AG10803 (cell line): ENCODE measurements around the gene PRL.
A peak's percentile ranks its signal among the peaks of the same experiment; 100 is the strongest.

ENCODE experiments used
- DNase-seq: peaks from one replicate; pipeline ENCODE4 v3.0.0; 2010; ENCODE audit warnings: low read depth
- H3K4me3 ChIP-seq: 2 replicates; pipeline ENCODE4 v1.5.1; 2011; ENCODE audit warnings: mild to moderate bottlenecking, low read length, control low read depth
- TF ChIP-seq, protein P1 (sequence below): conservative IDR thresholded peaks from 2 replicates; pipeline ENCODE4 v1.5.1; 2011; ENCODE audit warnings: mild to moderate bottlenecking, low read length, control low read depth, inconsistent platforms

PRL gene

GRCh38 chr6:22279427-22279826 is 17.4 kb downstream of the PRL start:
- no peak overlapping the region for H3K4me3 ChIP-seq
- TF ChIP-seq, protein P1, sequence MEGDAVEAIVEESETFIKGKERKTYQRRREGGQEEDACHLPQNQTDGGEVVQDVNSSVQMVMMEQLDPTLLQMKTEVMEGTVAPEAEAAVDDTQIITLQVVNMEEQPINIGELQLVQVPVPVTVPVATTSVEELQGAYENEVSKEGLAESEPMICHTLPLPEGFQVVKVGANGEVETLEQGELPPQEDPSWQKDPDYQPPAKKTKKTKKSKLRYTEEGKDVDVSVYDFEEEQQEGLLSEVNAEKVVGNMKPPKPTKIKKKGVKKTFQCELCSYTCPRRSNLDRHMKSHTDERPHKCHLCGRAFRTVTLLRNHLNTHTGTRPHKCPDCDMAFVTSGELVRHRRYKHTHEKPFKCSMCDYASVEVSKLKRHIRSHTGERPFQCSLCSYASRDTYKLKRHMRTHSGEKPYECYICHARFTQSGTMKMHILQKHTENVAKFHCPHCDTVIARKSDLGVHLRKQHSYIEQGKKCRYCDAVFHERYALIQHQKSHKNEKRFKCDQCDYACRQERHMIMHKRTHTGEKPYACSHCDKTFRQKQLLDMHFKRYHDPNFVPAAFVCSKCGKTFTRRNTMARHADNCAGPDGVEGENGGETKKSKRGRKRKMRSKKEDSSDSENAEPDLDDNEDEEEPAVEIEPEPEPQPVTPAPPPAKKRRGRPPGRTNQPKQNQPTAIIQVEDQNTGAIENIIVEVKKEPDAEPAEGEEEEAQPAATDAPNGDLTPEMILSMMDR = no peak
- no peak for DNase-seq

DNA sequence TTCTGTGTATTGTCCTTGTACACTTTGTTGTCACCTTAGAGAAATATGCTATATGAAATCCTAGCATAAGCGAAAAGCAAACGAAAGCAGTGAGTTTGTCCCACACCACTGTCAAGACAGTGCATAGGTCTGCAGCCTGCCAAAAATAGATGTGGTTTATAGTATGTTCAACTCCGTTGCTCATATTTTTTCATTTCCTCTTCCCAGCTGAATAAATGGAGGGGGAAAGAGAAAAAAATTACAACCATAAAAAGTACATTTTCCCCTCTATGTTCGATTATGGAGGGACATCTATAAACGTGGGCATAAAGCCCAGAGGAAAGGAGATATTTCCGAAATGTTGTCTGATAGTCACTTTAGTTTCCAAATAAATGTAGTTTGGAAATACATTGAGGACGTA is 25.8 kb downstream of the PRL start:
- TF ChIP-seq, protein P1 = no peak
- DNase-seq = no peak
- H3K4me3 ChIP-seq = no peak overlapping the region

DNA sequence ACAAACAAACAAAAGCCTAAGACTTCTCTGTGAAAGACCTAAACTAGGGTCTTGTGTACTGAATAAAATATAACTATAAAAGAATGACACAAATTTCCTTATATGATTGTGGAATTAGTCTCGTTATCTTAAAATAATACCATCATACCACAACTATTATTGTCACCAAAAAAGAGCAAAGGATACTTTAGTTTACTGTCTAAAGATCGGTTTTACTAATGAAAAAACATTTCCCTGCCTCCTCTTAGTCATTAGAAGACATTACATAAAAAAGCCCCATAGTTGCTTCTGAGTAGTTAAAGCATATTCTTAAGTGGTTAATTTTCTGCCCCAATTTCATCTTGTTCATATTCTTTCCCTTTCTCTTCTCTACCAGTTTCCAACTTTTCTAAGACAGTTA is 33.1 kb downstream of the PRL start:
- TF ChIP-seq, protein P1 = no peak
- H3K4me3 ChIP-seq = no peak overlapping the region
- no peak for DNase-seq

DNA sequence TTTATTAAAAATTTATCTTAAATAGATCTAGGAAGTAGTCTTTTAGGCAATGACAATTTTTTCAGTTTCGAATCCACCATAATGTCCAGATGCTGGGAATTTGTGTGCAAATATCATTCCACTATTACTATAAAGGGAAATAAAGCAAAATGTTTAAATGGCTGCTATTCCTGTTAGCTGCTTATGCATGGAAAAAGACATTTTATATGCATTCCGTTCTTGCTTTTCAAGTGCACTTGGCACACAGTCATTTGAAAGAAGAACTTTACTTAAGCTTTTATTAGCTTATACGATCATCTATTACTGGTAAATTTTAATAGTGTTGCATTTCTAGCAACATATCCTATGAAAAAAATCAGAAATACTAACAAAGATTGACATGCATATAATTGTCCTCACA is 42.0 kb downstream of the PRL start:
- TF ChIP-seq, protein P1 = no peak
- no peak for DNase-seq
- H3K4me3 ChIP-seq = no peak overlapping the region

DNA sequence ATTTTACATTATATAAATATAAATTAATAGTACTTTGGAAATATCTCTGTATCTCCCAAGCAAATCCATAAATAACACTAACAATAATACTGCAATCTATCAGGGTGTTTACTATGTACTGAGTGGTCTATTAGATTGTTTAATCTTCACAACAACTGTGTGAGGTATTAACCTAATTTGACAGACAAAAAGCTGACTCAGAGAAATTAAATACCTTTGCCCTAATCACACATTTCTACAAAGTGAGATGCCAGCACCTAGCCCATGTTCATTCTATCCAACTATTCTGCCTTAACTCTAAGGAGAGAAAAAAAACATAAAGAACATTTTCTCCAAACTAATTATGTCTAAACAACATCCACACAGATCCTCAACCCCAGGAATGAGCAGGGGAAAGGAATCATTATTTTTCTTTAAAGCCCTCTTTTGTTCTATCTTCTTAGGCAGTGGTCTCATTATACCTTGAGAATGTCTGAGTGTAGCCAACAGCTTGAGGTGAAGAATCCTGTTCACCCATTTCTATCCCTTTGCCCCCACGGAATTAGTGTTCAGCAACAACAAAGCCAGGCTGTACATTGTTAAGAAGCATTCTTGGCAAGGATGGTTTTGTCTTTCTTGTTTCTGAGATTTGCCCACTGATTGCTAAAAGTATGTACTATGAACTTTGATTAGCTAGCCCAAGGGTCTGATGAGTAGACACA is 42.7 kb downstream of the PRL start:
- TF ChIP-seq, protein P1 = no peak
- no peak for DNase-seq
- H3K4me3 ChIP-seq = no peak overlapping the region

DNA sequence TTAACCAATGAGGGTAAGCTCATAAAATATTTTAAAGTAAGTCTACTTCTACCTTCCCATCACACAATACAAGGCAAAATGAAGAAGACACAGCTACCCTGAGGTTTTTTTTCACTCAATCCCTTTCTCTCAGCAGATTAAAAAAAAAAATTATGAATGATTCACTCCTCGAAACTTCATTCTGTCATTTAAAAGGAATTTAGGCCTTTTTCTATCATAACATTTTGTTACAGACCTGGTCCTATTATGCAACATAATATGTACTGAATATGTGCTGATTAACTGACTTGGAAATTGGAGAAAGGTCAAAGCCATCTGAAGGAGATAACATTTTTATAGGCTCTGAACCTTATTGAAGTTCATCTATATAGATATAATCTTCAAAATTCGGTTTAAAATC is 45.5 kb downstream of the PRL start:
- TF ChIP-seq, protein P1 = no peak
- peak; percentile 56 for DNase-seq
- no peak overlapping the region for H3K4me3 ChIP-seq

DNA sequence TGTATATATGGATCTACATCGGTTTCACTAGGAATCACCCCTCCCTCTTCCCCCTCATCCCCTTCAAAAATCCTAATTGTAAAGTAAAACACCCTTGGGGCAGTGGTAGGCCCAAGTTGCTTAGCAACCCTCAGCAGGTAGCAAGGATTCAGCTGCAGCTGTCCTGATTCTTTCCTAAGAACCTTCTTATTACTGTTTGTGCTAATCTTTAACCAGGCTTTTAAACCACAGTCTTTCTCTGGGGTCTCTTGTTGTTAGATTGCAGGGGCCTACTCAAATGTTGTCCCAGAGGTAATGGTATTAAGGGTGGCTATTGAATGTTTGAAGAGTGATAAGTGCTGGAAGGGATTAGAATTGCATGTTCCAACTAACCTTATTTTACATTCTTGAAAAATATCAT is 46.4 kb downstream of the PRL start:
- TF ChIP-seq, protein P1 = no peak
- DNase-seq = no peak
- H3K4me3 ChIP-seq = no peak overlapping the region
